Astrocyte (in vitro differentiated cells and primary cell): ENCODE measurements around the gene PPM1H.

Experiments
- EZH2 ChIP-seq: IDR thresholded peaks from 2 replicates; pipeline ENCODE4 v1.6.1; 2012; ENCODE audit warnings: mild to moderate bottlenecking, low read length, inconsistent platforms; ENCODE audit not compliant: insufficient read depth
- TF ChIP-seq, protein P1 (sequence below): IDR thresholded peaks from 2 replicates; pipeline ENCODE4 v1.5.1; 2011; ENCODE audit warnings: low read depth, mild to moderate bottlenecking, inconsistent platforms, low read length, moderate library complexity; ENCODE audit not compliant: insufficient read depth

- TF ChIP-seq, protein P1, sequence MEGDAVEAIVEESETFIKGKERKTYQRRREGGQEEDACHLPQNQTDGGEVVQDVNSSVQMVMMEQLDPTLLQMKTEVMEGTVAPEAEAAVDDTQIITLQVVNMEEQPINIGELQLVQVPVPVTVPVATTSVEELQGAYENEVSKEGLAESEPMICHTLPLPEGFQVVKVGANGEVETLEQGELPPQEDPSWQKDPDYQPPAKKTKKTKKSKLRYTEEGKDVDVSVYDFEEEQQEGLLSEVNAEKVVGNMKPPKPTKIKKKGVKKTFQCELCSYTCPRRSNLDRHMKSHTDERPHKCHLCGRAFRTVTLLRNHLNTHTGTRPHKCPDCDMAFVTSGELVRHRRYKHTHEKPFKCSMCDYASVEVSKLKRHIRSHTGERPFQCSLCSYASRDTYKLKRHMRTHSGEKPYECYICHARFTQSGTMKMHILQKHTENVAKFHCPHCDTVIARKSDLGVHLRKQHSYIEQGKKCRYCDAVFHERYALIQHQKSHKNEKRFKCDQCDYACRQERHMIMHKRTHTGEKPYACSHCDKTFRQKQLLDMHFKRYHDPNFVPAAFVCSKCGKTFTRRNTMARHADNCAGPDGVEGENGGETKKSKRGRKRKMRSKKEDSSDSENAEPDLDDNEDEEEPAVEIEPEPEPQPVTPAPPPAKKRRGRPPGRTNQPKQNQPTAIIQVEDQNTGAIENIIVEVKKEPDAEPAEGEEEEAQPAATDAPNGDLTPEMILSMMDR = no peak
- TF ChIP-seq EZH2 = no peak
Measured at GRCh38 chr12:62915204-62915529, 19.8 kb downstream of the PPM1H start.
